GM23338 (cell line): ENCODE results near the gene POLR3K.

ENCODE experiments used
- CTCF ChIP-seq, 2 experiments: fragments of 200-600 bp in 1 of 2; sonication (generic) in 1 of 2; conservative IDR thresholded peaks; 2 replicates each; pipeline versions ENCODE4 v1.5.1 to v1.6.1; 2016 to 2017; ENCODE audit warnings: antibody characterized with exemption in 2 of 2, low read depth in 2 of 2, mild to moderate bottlenecking in 2 of 2, moderate library complexity in 1 of 2
- EZH2 ChIP-seq: fragments of 200-600 bp; sonication (generic); IDR thresholded peaks from one replicate; pipeline ENCODE4 v1.8.0; 2017; ENCODE audit warnings: antibody characterized with exemption, mild to moderate bottlenecking, low read depth; ENCODE audit not compliant: unreplicated experiment
- EZH2phosphoT487 ChIP-seq: fragments of 200-600 bp; sonication (generic); IDR thresholded peaks from one replicate; pipeline ENCODE4 v1.8.1; 2018; ENCODE audit warnings: antibody characterized with exemption; ENCODE audit not compliant: unreplicated experiment
- POLR2AphosphoS5 ChIP-seq: IDR thresholded peaks from 2 replicates; pipeline ENCODE4 v1.6.1; 2016; ENCODE audit warnings: antibody characterized with exemption, low read depth
- REST ChIP-seq: IDR thresholded peaks from one replicate; pipeline ENCODE4 v1.6.1; 2018; ENCODE audit warnings: antibody characterized with exemption; ENCODE audit not compliant: unreplicated experiment
- STAT1 ChIP-seq: IDR thresholded peaks from one replicate; pipeline ENCODE4 v1.6.1; 2016; ENCODE audit warnings: antibody characterized with exemption; ENCODE audit not compliant: unreplicated experiment

- TF ChIP-seq CTCF (conservative IDR thresholded peaks at IDR 0.05; ENCODE audit: low read depth in 2 of 2) (no peak), POLR2AphosphoS5 (no peak), EZH2phosphoT487 (no peak), REST (no peak), EZH2 (no peak), STAT1 (no peak)
Measured at GRCh38 chr16:54237-54581, 801 bp upstream of the POLR3K start.
